Transverse colon (tissue), 4 donors: ENCODE results near the gene NEK6. TPM values are rescaled to one million over a fixed set of nuclear protein-coding genes. Genes with fewer than 3 reads are reported as not detected.
A peak's percentile ranks its signal among the peaks of the same experiment; 100 is the strongest.

ENCODE experiments used
- DNase-seq: peaks from one replicate; pipeline ENCODE4 v3.0.0-alpha.2; 2019
- H3K27ac ChIP-seq, 4 donors: fragments of 200-600 bp; sonication (generic); 2 replicates each; pipeline ENCODE4 v1.5.1; 2016 to 2018; ENCODE audit warnings: inconsistent platforms in 4 of 4
- H3K27me3 ChIP-seq: fragments of 200-600 bp; sonication (generic); 2 replicates; pipeline ENCODE4 v1.5.1; 2017; ENCODE audit warnings: inconsistent platforms
- H3K36me3 ChIP-seq, 4 donors: fragments of 200-600 bp; sonication (generic); 2 replicates each; pipeline ENCODE4 v1.5.1; 2017 to 2019; ENCODE audit warnings: inconsistent platforms in 4 of 4
- H3K4me1 ChIP-seq, 4 donors: fragments of 200-600 bp; sonication (generic); 2 replicates each; pipeline ENCODE4 v1.5.1; 2017 to 2020; ENCODE audit warnings: inconsistent platforms in 4 of 4
- H3K4me3 ChIP-seq, 4 donors: fragments of 200-600 bp; sonication (generic); 1 replicate in 1 of 4; 2 replicates in 3 of 4; pipeline versions ENCODE4 v1.5.1 to v1.6.1; 2017 to 2019; ENCODE audit warnings: inconsistent platforms in 4 of 4
- H3K9me3 ChIP-seq, 2 donors: fragments of 200-600 bp; sonication (generic); 2 replicates each; pipeline ENCODE4 v1.5.1; 2017 to 2019; ENCODE audit warnings: inconsistent platforms in 2 of 2
- CTCF ChIP-seq, 5 experiments: fragments of 200-600 bp in 3 of 5; fragments of 450-650 bp in 2 of 5; sonication (generic) in 3 of 5; IDR thresholded peaks; 1 replicate in 2 of 5; 2 replicates in 3 of 5; pipeline ENCODE4 v1.5.1; 2016 to 2017; ENCODE audit warnings: antibody characterized with exemption in 5 of 5, inconsistent platforms in 3 of 5, mild to moderate bottlenecking in 2 of 5, moderate library complexity in 1 of 5
- EP300 ChIP-seq: sonication (generic); formaldehyde crosslinking; IDR thresholded peaks from one replicate; pipeline ENCODE4 v1.6.1; 2017; ENCODE audit warnings: antibody characterized with exemption, low read depth
- POLR2A ChIP-seq: fragments of 450-650 bp; IDR thresholded peaks from one replicate; pipeline ENCODE4 v1.6.1; 2016; ENCODE audit warnings: antibody characterized with exemption, mild to moderate bottlenecking, moderate library complexity
- POLR2AphosphoS5 ChIP-seq, 3 donors: sonication (generic); formaldehyde crosslinking; IDR thresholded peaks; one replicate each; pipeline ENCODE4 v1.6.1; 2016; ENCODE audit warnings: antibody characterized with exemption in 3 of 3
- WGBS, 2 donors: methylation state at CpG; one replicate each; pipeline ENCODE4 v1.1.5; 2018; ENCODE audit warnings: low coverage in 1 of 2; 5-methylcytosine and 5-hydroxymethylcytosine counted together
- in situ Hi-C, 4 donors: fragments of 200-750 bp; cut with MboI; loops; one replicate each; pipeline versions ENCODE4 v1.15.0 to v1.15.1; 2017; ENCODE audit warnings: low sequenced_read_pairs in 3 of 4, low pct_ligation_motif_present in 1 of 4, low pct_unique_long_range_greater_than_20kb in 1 of 4
- intact Hi-C: fragments of 100-400 bp; cut with DNase I; formaldehyde crosslinking; loops from one replicate; pipeline ENCODE4 v1.15.1; 2023; ENCODE audit warnings: low total_unique reads
- total RNA-seq, 4 donors: library from RNA; depleted of rRNA; stranded (reverse); fragments of >200 nt; gene quantifications; one replicate each; pipeline ENCODE4 v1.1.0, GENCODE V29; 2016

The NEK6 gene
- total RNA-seq, 4 donors from 2014 or later, result 12.3 to 31.1 (median 21.6) TPM

DNA sequence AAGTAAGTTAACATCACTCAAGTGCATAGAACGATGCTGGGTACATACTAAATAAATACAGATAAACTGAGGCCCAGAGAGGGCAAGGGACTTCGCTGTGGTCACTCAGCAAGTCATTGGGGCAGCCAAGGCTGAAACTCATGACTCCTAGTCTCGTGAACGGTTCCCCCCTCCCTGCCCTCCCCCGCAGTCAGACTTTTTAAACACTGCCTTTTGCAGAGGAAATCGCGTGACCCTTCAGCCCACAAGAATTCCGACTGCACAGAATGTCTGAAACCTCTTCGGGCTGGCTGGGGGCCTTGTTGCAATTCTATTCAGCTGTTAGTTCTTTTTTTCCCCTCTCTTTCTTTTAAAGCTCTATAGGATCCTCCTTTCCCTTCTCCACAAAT lies 28.1 kb downstream of the NEK6 start:
- no peak overlapping the region for H3K4me3 ChIP-seq
- DNase-seq, result peak; percentile 80
- no peaks in the 10 kb centered on the region for H3K27me3 ChIP-seq
- H3K36me3 ChIP-seq, result no peaks in the 10 kb centered on the region
- WGBS, 2 donors, result 12 to 28% methylated on average over 2 to 9 of the region's 9 CpGs
- no peaks in the 10 kb centered on the region for H3K9me3 ChIP-seq
- TF ChIP-seq POLR2A (no peak), CTCF (IDR thresholded peaks at IDR 0.05) (no peak), EP300 (no peak)
- peak overlapping the region; percentile 75 to 87 (median 84) for H3K27ac ChIP-seq
- in situ Hi-C loops, result no loop called here
- intact Hi-C loops, result no loop called here
- peaks cover 42 to 81% (median 56%) of the 10 kb centered on the region in 4 donors for H3K4me1 ChIP-seq

DNA sequence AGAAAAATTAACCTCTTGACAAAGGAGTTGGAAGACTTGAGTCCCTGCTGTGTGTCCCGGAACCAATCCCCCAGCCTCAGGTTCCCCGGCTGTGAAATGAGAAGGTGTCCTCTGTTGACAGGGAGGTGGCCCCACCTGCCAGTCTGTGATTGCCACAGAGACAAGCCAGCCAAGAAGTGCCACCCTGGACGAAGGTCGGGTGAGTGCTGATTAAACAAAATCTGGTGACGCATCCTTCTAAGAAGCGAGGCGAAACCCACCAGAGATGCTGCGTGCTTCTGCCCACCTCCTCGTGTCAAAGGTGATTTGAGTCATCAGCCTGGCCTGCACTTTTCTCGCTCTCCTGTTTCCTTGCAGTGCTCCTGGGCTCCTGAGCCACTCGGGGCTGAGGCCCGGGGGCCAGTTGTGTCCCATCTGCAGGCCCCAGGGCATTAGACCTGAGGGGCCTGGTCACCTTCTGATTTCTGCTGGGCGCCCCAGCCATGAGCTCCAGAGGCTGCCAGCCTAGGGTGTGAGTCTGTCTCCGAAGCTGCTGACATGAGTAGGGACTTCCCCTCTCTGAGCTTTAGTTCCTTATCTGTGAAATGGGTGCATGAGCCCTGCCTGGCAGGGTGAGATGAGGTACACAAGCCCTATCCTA lies 28.7 kb downstream of the NEK6 start:
- Histone ChIP-seq H3K4me1 (peaks cover 38 to 80% (median 53%) of the 10 kb centered on the region in 4 donors), H3K36me3 (no peaks in the 10 kb centered on the region), H3K27ac (peak overlapping the region; percentile 75 to 87 (median 84)), H3K27me3 (no peaks in the 10 kb centered on the region), H3K4me3 (no peak overlapping the region), H3K9me3 (no peaks in the 10 kb centered on the region)
- in situ Hi-C loops (no loop called here), intact Hi-C loops (no loop called here)
- TF ChIP-seq POLR2AphosphoS5 (IDR thresholded peaks at IDR 0.05), result peak in 1 of 3 donors; percentile 24
- TF ChIP-seq POLR2A, result no peak
- peak; percentile 81 for DNase-seq
- 29% methylated on average over 14 of the region's 14 CpGs; no CpG with 5 or more reads in 1 of the 2 donors for WGBS, 2 donors

- Histone ChIP-seq H3K27ac (peak overlapping the region in 3 of 4 donors; percentile 4 to 24 (median 18)), H3K4me3 (no peak overlapping the region), H3K4me1 (peaks cover 30 to 78% (median 50%) of the 10 kb centered on the region in 4 donors), H3K9me3 (no peaks in the 10 kb centered on the region), H3K36me3 (no peaks in the 10 kb centered on the region), H3K27me3 (no peaks in the 10 kb centered on the region)
- 74% methylated on average over 20 of the region's 21 CpGs; no CpG with 5 or more reads in 1 of the 2 donors for WGBS, 2 donors
- in situ Hi-C loops (no loop called here), intact Hi-C loops (no loop called here)
- TF ChIP-seq CTCF (IDR thresholded peaks at IDR 0.05) (no peak), POLR2A (no peak), POLR2AphosphoS5 (IDR thresholded peaks at IDR 0.05) (no peak), EP300 (no peak)
- peak; percentile 50 for DNase-seq
Observed at GRCh38 chr9:124290053-124290591, 32.4 kb downstream of the NEK6 start.

GRCh38 chr9:124290743-124291554 lies 33.2 kb downstream of the NEK6 start:
- in situ Hi-C loops (no loop called here), intact Hi-C loops (no loop called here)
- H3K4me3 ChIP-seq, result no peak overlapping the region
- no peaks in the 10 kb centered on the region for H3K27me3 ChIP-seq
- no peak for DNase-seq
- H3K9me3 ChIP-seq, result no peaks in the 10 kb centered on the region
- H3K4me1 ChIP-seq, result peaks cover 24 to 78% (median 47%) of the 10 kb centered on the region in 4 donors
- no peak for TF ChIP-seq EP300
- TF ChIP-seq POLR2AphosphoS5 (IDR thresholded peaks at IDR 0.05), result no peak
- TF ChIP-seq POLR2A, result no peak
- no peaks in the 10 kb centered on the region for H3K36me3 ChIP-seq
- 78 to 81% methylated on average over 9 to 22 of the region's 22 CpGs for WGBS, 2 donors
- peak overlapping the region in 3 of 4 donors; percentile 4 to 24 (median 18) for H3K27ac ChIP-seq
